Calu3 (cell line): ENCODE data around the gene PLCL2. TPM values are rescaled to one million over a fixed set of nuclear protein-coding genes. Genes with fewer than 3 reads are reported as not detected.

ENCODE experiments used
- BruUV-seq: library from RNA; stranded (reverse); fragments of 400-500 nt; replicated peaks from 2 replicates; lab custom pipeline; 2021; lab: Mats Ljungman, UMichigan
- CTCF ChIA-PET: fragments of 300-600 bp; sonication (Branson Sonifier 250); formaldehyde crosslinking; loops from one replicate; lab custom pipeline; 2022; ENCODE audit warnings: antibody characterized with exemption; lab: Charles Lee
- DNase-seq: peaks from one replicate; pipeline ENCODE4 v3.0.0; 2022
- H3K27ac Mint-ChIP-seq: one replicate; pipeline ENCODE4 v1.8.0; 2022; ENCODE audit warnings: mixed read lengths; ENCODE audit not compliant: unreplicated experiment
- H3K27me3 Mint-ChIP-seq: one replicate; pipeline ENCODE4 v1.8.0; 2022; ENCODE audit warnings: mixed read lengths; ENCODE audit not compliant: unreplicated experiment
- H3K36me3 Mint-ChIP-seq: one replicate; pipeline ENCODE4 v1.8.0; 2022; ENCODE audit warnings: mild to moderate bottlenecking, moderate library complexity, mixed read lengths; ENCODE audit not compliant: insufficient read depth, unreplicated experiment
- H3K4me1 Mint-ChIP-seq: one replicate; pipeline ENCODE4 v1.8.0; 2022; ENCODE audit warnings: mild to moderate bottlenecking, low read depth, mixed read lengths; ENCODE audit not compliant: unreplicated experiment
- H3K4me3 Mint-ChIP-seq: one replicate; pipeline ENCODE4 v1.8.0; 2022; ENCODE audit warnings: mild to moderate bottlenecking, low read depth, moderate library complexity, mixed read lengths; ENCODE audit not compliant: unreplicated experiment
- H3K9me3 Mint-ChIP-seq: one replicate; pipeline ENCODE4 v1.8.0; 2022; ENCODE audit warnings: low read depth, mixed read lengths; ENCODE audit not compliant: unreplicated experiment
- CTCF ChIP-seq: fragments of 200-600 bp; IDR thresholded peaks from one replicate; pipeline ENCODE4 v1.8.0; 2022; ENCODE audit warnings: antibody characterized with exemption; ENCODE audit not compliant: unreplicated experiment
- intact Hi-C: fragments of 100-400 bp; cut with micrococcal nuclease; formaldehyde crosslinking; loops from one replicate; pipeline ENCODE4 v1.10.0; 2022; ENCODE audit not compliant: unreplicated experiment
- total RNA-seq: library from RNA; stranded (reverse); gene quantifications from 2 replicates; pipeline ENCODE4 v1.2.3, GENCODE V29; 2022

Gene PLCL2
- total RNA-seq, 1 experiment from 2014 or later, result 5.8 TPM

GRCh38 chr3:16900779-16901440, 16.2 kb downstream of the PLCL2 start:
- H3K9me3 Mint-ChIP-seq, result no peaks in the 10 kb centered on the region
- BruUV-seq, result no TSS peak
- CTCF ChIA-PET, result no interaction called here
- DNase-seq, result no peak
- intact Hi-C loops, result no loop called here
- H3K27ac Mint-ChIP-seq, result no peak overlapping the region
- H3K4me1 Mint-ChIP-seq, result peaks cover 24% of the 10 kb centered on the region
- H3K4me3 Mint-ChIP-seq, result no peak overlapping the region
- H3K27me3 Mint-ChIP-seq, result no peaks in the 10 kb centered on the region
- no peak for TF ChIP-seq CTCF
- no peaks in the 10 kb centered on the region for H3K36me3 Mint-ChIP-seq

- no peak overlapping the region for H3K27ac Mint-ChIP-seq
- no peaks in the 10 kb centered on the region for H3K27me3 Mint-ChIP-seq
- H3K4me3 Mint-ChIP-seq, result no peak overlapping the region
- intact Hi-C loops, result no loop called here
- no peaks in the 10 kb centered on the region for H3K9me3 Mint-ChIP-seq
- CTCF ChIA-PET, result interaction anchor here (0.6 kb wide), 1 partner anchor 57 kb away, joined by 3 read pairs; no protein-coding TSS in a partner anchor
- TF ChIP-seq CTCF, result no peak
- H3K4me1 Mint-ChIP-seq, result no peaks in the 10 kb centered on the region
- DNase-seq, result no peak
- H3K36me3 Mint-ChIP-seq, result no peaks in the 10 kb centered on the region
- BruUV-seq, result no TSS peak
Observed at GRCh38 chr3:16904423-16905417, 20.0 kb downstream of the PLCL2 start.

GRCh38 chr3:16905704-16906103, 20.9 kb downstream of the PLCL2 start:
- H3K9me3 Mint-ChIP-seq, result no peaks in the 10 kb centered on the region
- TF ChIP-seq CTCF, result no peak
- no peak overlapping the region for H3K4me3 Mint-ChIP-seq
- H3K27me3 Mint-ChIP-seq, result no peaks in the 10 kb centered on the region
- CTCF ChIA-PET, result no interaction called here
- no peaks in the 10 kb centered on the region for H3K4me1 Mint-ChIP-seq
- intact Hi-C loops, result no loop called here
- no peak for DNase-seq
- BruUV-seq, result no TSS peak
- no peak overlapping the region for H3K27ac Mint-ChIP-seq
- H3K36me3 Mint-ChIP-seq, result no peaks in the 10 kb centered on the region

GRCh38 chr3:16906682-16907081, 21.9 kb downstream of the PLCL2 start:
- H3K27ac Mint-ChIP-seq, result no peak overlapping the region
- BruUV-seq, result no TSS peak
- H3K9me3 Mint-ChIP-seq, result no peaks in the 10 kb centered on the region
- H3K27me3 Mint-ChIP-seq, result no peaks in the 10 kb centered on the region
- no peaks in the 10 kb centered on the region for H3K36me3 Mint-ChIP-seq
- TF ChIP-seq CTCF, result no peak
- intact Hi-C loops, result no loop called here
- H3K4me3 Mint-ChIP-seq, result no peak overlapping the region
- DNase-seq, result no peak
- CTCF ChIA-PET, result no interaction called here
- H3K4me1 Mint-ChIP-seq, result no peaks in the 10 kb centered on the region
